ENCODE results near the gene OR10AD1.
A peak's percentile ranks its signal among the peaks of the same experiment; 100 is the strongest.

Gene OR10AD1

GRCh38 chr12:48194799-48195201 is 8.3 kb downstream of the OR10AD1 start:
- no peak for DNase-seq
- Histone ChIP-seq H3K36me3 (ENCODE audit: control insufficient read depth, insufficient read depth, low read length) (no peaks in the 10 kb centered on the region), H3K4me3 (ENCODE audit: insufficient read depth, low read depth, low read length, poor library complexity, severe bottlenecking) (no peak overlapping the region), H3K4me1 (ENCODE audit: control insufficient read depth, insufficient read depth, low read length, poor library complexity, severe bottlenecking) (peaks cover 12% of the 10 kb centered on the region), H3K27me3 (replicated peaks; ENCODE audit: control insufficient read depth, insufficient read depth, low read length, poor library complexity, severe bottlenecking) (no peaks in the 10 kb centered on the region), H3K27ac (ENCODE audit: insufficient read depth, low read length, poor library complexity, severe bottlenecking) (no peak overlapping the region), H3K9me3 (ENCODE audit: control insufficient read depth, low read length) (no peaks in the 10 kb centered on the region)

GRCh38 chr12:48193623-48194022 is 9.5 kb downstream of the OR10AD1 start:
- peaks cover 4% of the 10 kb centered on the region for H3K4me1 ChIP-seq (ENCODE audit: control insufficient read depth, insufficient read depth, low read length, poor library complexity, severe bottlenecking)
- no peaks in the 10 kb centered on the region for H3K36me3 ChIP-seq (ENCODE audit: control insufficient read depth, insufficient read depth, low read length)
- no peaks in the 10 kb centered on the region for H3K27me3 ChIP-seq (replicated peaks; ENCODE audit: control insufficient read depth, insufficient read depth, low read length, poor library complexity, severe bottlenecking)
- H3K27ac ChIP-seq (ENCODE audit: insufficient read depth, low read length, poor library complexity, severe bottlenecking): no peak overlapping the region
- no peaks in the 10 kb centered on the region for H3K9me3 ChIP-seq (ENCODE audit: control insufficient read depth, low read length)
- H3K4me3 ChIP-seq (ENCODE audit: insufficient read depth, low read depth, low read length, poor library complexity, severe bottlenecking): no peak overlapping the region
- no peak for DNase-seq

GRCh38 chr12:48192861-48193260 is 10.2 kb downstream of the OR10AD1 start:
- no peak for DNase-seq
- peaks cover 4% of the 10 kb centered on the region for H3K4me1 ChIP-seq (ENCODE audit: control insufficient read depth, insufficient read depth, low read length, poor library complexity, severe bottlenecking)

GRCh38 chr12:48191096-48191495 is 12.0 kb downstream of the OR10AD1 start:
- Histone ChIP-seq H3K27me3 (replicated peaks; ENCODE audit: control insufficient read depth, insufficient read depth, low read length, poor library complexity, severe bottlenecking) (no peaks in the 10 kb centered on the region), H3K9me3 (ENCODE audit: control insufficient read depth, low read length) (no peaks in the 10 kb centered on the region)
- DNase-seq: no peak

More at GRCh38 chr12:48192861-48193260, 10.2 kb downstream of the OR10AD1 start:
- no peaks in the 10 kb centered on the region for H3K27me3 ChIP-seq (replicated peaks; ENCODE audit: control insufficient read depth, insufficient read depth, low read length, poor library complexity, severe bottlenecking)
- H3K27ac ChIP-seq (ENCODE audit: insufficient read depth, low read length, poor library complexity, severe bottlenecking): no peak overlapping the region
- H3K4me3 ChIP-seq (ENCODE audit: insufficient read depth, low read depth, low read length, poor library complexity, severe bottlenecking): no peak overlapping the region
- H3K9me3 ChIP-seq (ENCODE audit: control insufficient read depth, low read length): no peaks in the 10 kb centered on the region
- H3K36me3 ChIP-seq (ENCODE audit: control insufficient read depth, insufficient read depth, low read length): no peaks in the 10 kb centered on the region

GRCh38 chr12:48189331-48190125 is 13.6 kb downstream of the OR10AD1 start:
- DNase-seq: peak in 2 of 3 donors; percentile 33 to 53
- Histone ChIP-seq H3K4me1 (ENCODE audit: control insufficient read depth, insufficient read depth, low read length, poor library complexity, severe bottlenecking) (peaks cover under 1% of the 10 kb centered on the region), H3K36me3 (ENCODE audit: control insufficient read depth, insufficient read depth, low read length) (no peaks in the 10 kb centered on the region), H3K27me3 (replicated peaks; ENCODE audit: control insufficient read depth, insufficient read depth, low read length, poor library complexity, severe bottlenecking) (peaks cover 6% of the 10 kb centered on the region), H3K4me3 (ENCODE audit: insufficient read depth, low read depth, low read length, poor library complexity, severe bottlenecking) (no peak overlapping the region), H3K9me3 (ENCODE audit: control insufficient read depth, low read length) (no peaks in the 10 kb centered on the region), H3K27ac (ENCODE audit: insufficient read depth, low read length, poor library complexity, severe bottlenecking) (no peak overlapping the region)

More at GRCh38 chr12:48191096-48191495, 12.0 kb downstream of the OR10AD1 start:
- Histone ChIP-seq H3K4me3 (ENCODE audit: insufficient read depth, low read depth, low read length, poor library complexity, severe bottlenecking) (no peak overlapping the region), H3K4me1 (ENCODE audit: control insufficient read depth, insufficient read depth, low read length, poor library complexity, severe bottlenecking) (no peaks in the 10 kb centered on the region), H3K36me3 (ENCODE audit: control insufficient read depth, insufficient read depth, low read length) (no peaks in the 10 kb centered on the region), H3K27ac (ENCODE audit: insufficient read depth, low read length, poor library complexity, severe bottlenecking) (no peak overlapping the region)

GRCh38 chr12:48187916-48188695 is 15.0 kb downstream of the OR10AD1 start:
- no peaks in the 10 kb centered on the region for H3K9me3 ChIP-seq (ENCODE audit: control insufficient read depth, low read length)
- no peak for DNase-seq
- no peaks in the 10 kb centered on the region for H3K36me3 ChIP-seq (ENCODE audit: control insufficient read depth, insufficient read depth, low read length)
- peaks cover 9% of the 10 kb centered on the region for H3K4me1 ChIP-seq (ENCODE audit: control insufficient read depth, insufficient read depth, low read length, poor library complexity, severe bottlenecking)
- peaks cover 11% of the 10 kb centered on the region for H3K27me3 ChIP-seq (replicated peaks; ENCODE audit: control insufficient read depth, insufficient read depth, low read length, poor library complexity, severe bottlenecking)
- no peak overlapping the region for H3K4me3 ChIP-seq (ENCODE audit: insufficient read depth, low read depth, low read length, poor library complexity, severe bottlenecking)
- H3K27ac ChIP-seq (ENCODE audit: insufficient read depth, low read length, poor library complexity, severe bottlenecking): no peak overlapping the region

GRCh38 chr12:48185181-48185919 is 17.7 kb downstream of the OR10AD1 start:
- Histone ChIP-seq H3K36me3 (ENCODE audit: control insufficient read depth, insufficient read depth, low read length) (no peaks in the 10 kb centered on the region), H3K4me1 (ENCODE audit: control insufficient read depth, insufficient read depth, low read length, poor library complexity, severe bottlenecking) (peaks cover 15% of the 10 kb centered on the region), H3K4me3 (ENCODE audit: insufficient read depth, low read depth, low read length, poor library complexity, severe bottlenecking) (no peak overlapping the region), H3K27me3 (replicated peaks; ENCODE audit: control insufficient read depth, insufficient read depth, low read length, poor library complexity, severe bottlenecking) (peaks cover 11% of the 10 kb centered on the region), H3K9me3 (ENCODE audit: control insufficient read depth, low read length) (no peaks in the 10 kb centered on the region), H3K27ac (ENCODE audit: insufficient read depth, low read length, poor library complexity, severe bottlenecking) (no peak overlapping the region)
- DNase-seq: no peak

- H3K4me3 ChIP-seq (ENCODE audit: insufficient read depth, low read depth, low read length, poor library complexity, severe bottlenecking): peak overlapping the region; percentile 77
- peaks cover 15% of the 10 kb centered on the region for H3K4me1 ChIP-seq (ENCODE audit: control insufficient read depth, insufficient read depth, low read length, poor library complexity, severe bottlenecking)
- no peak overlapping the region for H3K27ac ChIP-seq (ENCODE audit: insufficient read depth, low read length, poor library complexity, severe bottlenecking)
- no peak for DNase-seq
- no peaks in the 10 kb centered on the region for H3K9me3 ChIP-seq (ENCODE audit: control insufficient read depth, low read length)
- H3K36me3 ChIP-seq (ENCODE audit: control insufficient read depth, insufficient read depth, low read length): no peaks in the 10 kb centered on the region
- peaks cover 11% of the 10 kb centered on the region for H3K27me3 ChIP-seq (replicated peaks; ENCODE audit: control insufficient read depth, insufficient read depth, low read length, poor library complexity, severe bottlenecking)
These were observed 18.6 kb downstream of the OR10AD1 start for GRCh38 chr12:48184549-48184922.

- Histone ChIP-seq H3K36me3 (ENCODE audit: control insufficient read depth, insufficient read depth, low read length) (no peaks in the 10 kb centered on the region), H3K4me1 (ENCODE audit: control insufficient read depth, insufficient read depth, low read length, poor library complexity, severe bottlenecking) (peaks cover 15% of the 10 kb centered on the region), H3K27me3 (replicated peaks; ENCODE audit: control insufficient read depth, insufficient read depth, low read length, poor library complexity, severe bottlenecking) (peaks cover 11% of the 10 kb centered on the region), H3K9me3 (ENCODE audit: control insufficient read depth, low read length) (no peaks in the 10 kb centered on the region), H3K4me3 (ENCODE audit: insufficient read depth, low read depth, low read length, poor library complexity, severe bottlenecking) (peak overlapping the region; percentile 77), H3K27ac (ENCODE audit: insufficient read depth, low read length, poor library complexity, severe bottlenecking) (peak overlapping the region; percentile 77)
- no peak for DNase-seq
These were observed 19.1 kb downstream of the OR10AD1 start for GRCh38 chr12:48183876-48184548.

Measured in effector memory CD4-positive, alpha-beta T cell (primary cell).